A673 (cell line): ENCODE data around the gene ST6GALNAC2.

ENCODE experiments used
- CTCF ChIP-seq: fragments of 300-800, 200-600 bp; sonication (generic); conservative IDR thresholded peaks from 2 replicates; pipeline ENCODE4 v1.5.1; 2017; ENCODE audit warnings: low read depth, mild to moderate bottlenecking, antibody characterized with exemption, low read length, moderate library complexity, mixed read lengths
- EZH2 ChIP-seq: fragments of 200-600 bp; sonication (generic); IDR thresholded peaks from 2 replicates; pipeline ENCODE4 v1.6.1; 2017; ENCODE audit warnings: borderline replicate concordance, low read depth, mild to moderate bottlenecking, mixed read lengths, antibody characterized with exemption, low read length; ENCODE audit not compliant: poor library complexity, severe bottlenecking

- TF ChIP-seq CTCF (no peak), EZH2 (no peak)
Observed at GRCh38 chr17:76625496-76625895, 39.8 kb upstream of the ST6GALNAC2 start.
